ENCODE measurements around the gene CEP57L1. TPM values are rescaled to one million over a fixed set of nuclear protein-coding genes. Genes with fewer than 3 reads are reported as not detected.
A peak's percentile ranks its signal among the peaks of the same experiment; 100 is the strongest.

The CEP57L1 gene
- total RNA-seq, 1 donor from 2014 or later, result 6.2 TPM

GRCh38 chr6:109091314-109092024 is 3.8 kb upstream of the CEP57L1 start:
- H3K9me3 ChIP-seq (replicated peaks), result no peaks in the 10 kb centered on the region
- H3K36me3 ChIP-seq, result peaks cover 3% of the 10 kb centered on the region
- H3K4me1 ChIP-seq, result peaks cover 84% of the 10 kb centered on the region
- TF ChIP-seq CTCF (IDR thresholded peaks at IDR 0.05; ENCODE audit: borderline replicate concordance), result no peak
- H3K4me3 ChIP-seq, result peak overlapping the region; percentile 74
- H3K27me3 ChIP-seq (ENCODE audit: low read depth), result no peaks in the 10 kb centered on the region
- no peak for DNase-seq
- intact Hi-C loops (cut with micrococcal nuclease), result no loop called here
- H3K27ac ChIP-seq (replicated peaks), result peak overlapping the region; percentile 99

GRCh38 chr6:109092074-109092473 is 3.2 kb upstream of the CEP57L1 start:
- H3K27ac ChIP-seq (replicated peaks), result peak overlapping the region; percentile 99
- intact Hi-C loops (cut with micrococcal nuclease), result no loop called here
- no peak for DNase-seq
- H3K27me3 ChIP-seq (ENCODE audit: low read depth), result no peaks in the 10 kb centered on the region
- peaks cover 85% of the 10 kb centered on the region for H3K4me1 ChIP-seq
- H3K36me3 ChIP-seq, result peaks cover 3% of the 10 kb centered on the region
- no peak for TF ChIP-seq CTCF (IDR thresholded peaks at IDR 0.05; ENCODE audit: borderline replicate concordance)
- H3K9me3 ChIP-seq (replicated peaks), result no peaks in the 10 kb centered on the region
- peak overlapping the region; percentile 74 for H3K4me3 ChIP-seq

GRCh38 chr6:109093732-109094415 is 1.4 kb upstream of the CEP57L1 start:
- intact Hi-C loops (cut with micrococcal nuclease), result no loop called here
- Histone ChIP-seq H3K27me3 (ENCODE audit: low read depth) (no peaks in the 10 kb centered on the region), H3K36me3 (peaks cover 3% of the 10 kb centered on the region), H3K4me1 (peaks cover 68% of the 10 kb centered on the region), H3K27ac (replicated peaks) (peak overlapping the region; percentile 99), H3K9me3 (replicated peaks) (no peaks in the 10 kb centered on the region), H3K4me3 (peak overlapping the region; percentile 74)
- TF ChIP-seq CTCF (IDR thresholded peaks at IDR 0.05; ENCODE audit: borderline replicate concordance), result no peak
- no peak for DNase-seq

GRCh38 chr6:109094416-109095035 is 781 bp upstream of the CEP57L1 start, which contains the start of gene SESN1:
Gene SESN1, minus strand, starts transcription at chr6:109094846. Its CDS starts 773 bp downstream, at chr6:109094073.
- Histone ChIP-seq H3K36me3 (peaks cover 3% of the 10 kb centered on the region), H3K4me3 (peak within 1 kb of the TSS; percentile 74), H3K27ac (replicated peaks) (peak within 1 kb of the TSS; percentile 99), H3K4me1 (peaks cover 61% of the 10 kb centered on the region), H3K9me3 (replicated peaks) (no peaks in the 10 kb centered on the region), H3K27me3 (ENCODE audit: low read depth) (no peaks in the 10 kb centered on the region)
- no peak for TF ChIP-seq CTCF (IDR thresholded peaks at IDR 0.05; ENCODE audit: borderline replicate concordance)
- DNase-seq, result peak; percentile 95
- intact Hi-C loops (cut with micrococcal nuclease), result no loop called here

GRCh38 chr6:109095835-109096084 is 453 bp downstream of the CEP57L1 start:
- TF ChIP-seq CTCF (IDR thresholded peaks at IDR 0.05; ENCODE audit: borderline replicate concordance), result no peak
- H3K4me1 ChIP-seq, result peaks cover 49% of the 10 kb centered on the region
- peak overlapping the region; percentile 74 for H3K4me3 ChIP-seq
- intact Hi-C loops (cut with micrococcal nuclease), result no loop called here
- no peaks in the 10 kb centered on the region for H3K9me3 ChIP-seq (replicated peaks)
- peaks cover 8% of the 10 kb centered on the region for H3K36me3 ChIP-seq
- DNase-seq, result no peak
- H3K27ac ChIP-seq (replicated peaks), result peak overlapping the region; percentile 99
- H3K27me3 ChIP-seq (ENCODE audit: low read depth), result no peaks in the 10 kb centered on the region

Measured in left ventricle myocardium inferior (tissue), 1 donor.